Ishikawa (cell line): ENCODE data around the gene VASN.

Experiments used
- CEBPB ChIP-seq: IDR thresholded peaks from 2 replicates; pipeline ENCODE4 v1.6.1; 2012
- CREB1 ChIP-seq: IDR thresholded peaks from 2 replicates; pipeline ENCODE4 v1.6.1; 2012; ENCODE audit warnings: low read depth
- EGR1 ChIP-seq: IDR thresholded peaks from 2 replicates; pipeline ENCODE4 v1.6.1; 2012
- EP300 ChIP-seq: IDR thresholded peaks from 2 replicates; pipeline ENCODE4 v1.6.1; 2012; ENCODE audit warnings: borderline replicate concordance
- FOXM1 ChIP-seq: IDR thresholded peaks from 2 replicates; pipeline ENCODE4 v1.6.1; 2012; ENCODE audit warnings: low read depth, borderline replicate concordance
- MAX ChIP-seq: IDR thresholded peaks from 2 replicates; pipeline ENCODE4 v1.6.1; 2012
- NFIC ChIP-seq: IDR thresholded peaks from 2 replicates; pipeline ENCODE4 v1.6.1; 2012
- RAD21 ChIP-seq: IDR thresholded peaks from 2 replicates; pipeline ENCODE4 v1.6.1; 2012; ENCODE audit warnings: low read depth
- REST ChIP-seq: IDR thresholded peaks from 2 replicates; pipeline ENCODE4 v1.6.1; 2012; ENCODE audit warnings: low read depth, mild to moderate bottlenecking
- TAF1 ChIP-seq: IDR thresholded peaks from 2 replicates; pipeline ENCODE4 v1.6.1; 2012; ENCODE audit warnings: low read depth, mild to moderate bottlenecking
- YY1 ChIP-seq: IDR thresholded peaks from 2 replicates; pipeline ENCODE4 v1.6.1; 2012; ENCODE audit warnings: low read depth

- TF ChIP-seq YY1 (no peak), REST (no peak), MAX (no peak), EP300 (no peak), FOXM1 (no peak), RAD21 (no peak), TAF1 (no peak), CREB1 (no peak), EGR1 (no peak), NFIC (no peak), CEBPB (no peak)
Observed at GRCh38 chr16:4365014-4365406, 6.6 kb upstream of the VASN start.
